Tibial artery (tissue), 4 donors: Measurements from ENCODE around the gene AKR7A2.

Experiments used
- DNase-seq, 2 donors: peaks; one replicate each; pipeline ENCODE4 v3.0.0-alpha.2; 2019
- H3K27ac ChIP-seq, 2 donors: fragments of 200-600 bp; sonication (generic) in 1 of 2; 1 replicate in 1 of 2; 2 replicates in 1 of 2; pipeline ENCODE4 v1.5.1; 2018 to 2019; ENCODE audit warnings: mild to moderate bottlenecking in 1 of 2
- H3K27me3 ChIP-seq, 2 donors: fragments of 200-600 bp; sonication (generic) in 1 of 2; one replicate each; pipeline versions ENCODE4 v1.5.1 to v1.6.0; 2016 to 2019
- H3K36me3 ChIP-seq, 3 donors: fragments of 200-600 bp; sonication (generic) in 2 of 3; one replicate each; pipeline ENCODE4 v1.5.1; 2016 to 2019; ENCODE audit warnings: mild to moderate bottlenecking in 2 of 3
- H3K4me1 ChIP-seq, 4 donors: fragments of 200-600 bp; sonication (generic) in 2 of 4; 1 replicate in 3 of 4; 2 replicates in 1 of 4; pipeline ENCODE4 v1.5.1; 2016 to 2019
- H3K4me3 ChIP-seq, 2 donors: fragments of 200-600 bp; sonication (generic) in 1 of 2; 1 replicate in 1 of 2; 2 replicates in 1 of 2; pipeline ENCODE4 v1.5.1; 2018 to 2019; ENCODE audit warnings: mild to moderate bottlenecking in 2 of 2
- H3K9me3 ChIP-seq, 3 donors: fragments of 200-600 bp; sonication (generic) in 1 of 3; one replicate each; pipeline ENCODE4 v1.5.1; 2016 to 2019
- intact Hi-C: fragments of 100-400 bp; cut with DNase I; formaldehyde crosslinking; loops from one replicate; pipeline ENCODE4 v1.15.0; 2023; ENCODE audit warnings: low total_unique reads
- TF ChIP-seq, protein P1 (sequence below), 2 experiments: fragments of 200-600 bp in 1 of 2; fragments of 450-650 bp in 1 of 2; IDR thresholded peaks; one replicate each; pipeline ENCODE4 v1.5.1; 2017 to 2019; ENCODE audit warnings: antibody characterized with exemption in 2 of 2, mild to moderate bottlenecking in 1 of 2, moderate library complexity in 1 of 2

AKR7A2 gene

GRCh38 chr1:19311931-19312781, at the start of gene AKR7A2, which contains the start of gene SLC66A1:
Gene AKR7A2, minus strand, starts transcription at chr1:19312144. Its CDS starts 20 bp downstream, at chr1:19312124.
Gene SLC66A1, plus strand, starts transcription at chr1:19312326. Its CDS starts 5,352 bp downstream, at chr1:19317678.
- Histone ChIP-seq H3K36me3 (peaks cover 12 to 22% (median 12%) of the 10 kb centered on the region in 3 donors), H3K4me1 (peaks cover 0 to 37% (median 20%) of the 10 kb centered on the region in 4 donors), H3K27me3 (no peaks in the 10 kb centered on the region), H3K4me3 (peak within 1 kb of the TSS; percentile 90 to 97), H3K27ac (peak within 1 kb of the TSS; percentile 89 to 94), H3K9me3 (no peaks in the 10 kb centered on the region)
- TF ChIP-seq, protein P1, sequence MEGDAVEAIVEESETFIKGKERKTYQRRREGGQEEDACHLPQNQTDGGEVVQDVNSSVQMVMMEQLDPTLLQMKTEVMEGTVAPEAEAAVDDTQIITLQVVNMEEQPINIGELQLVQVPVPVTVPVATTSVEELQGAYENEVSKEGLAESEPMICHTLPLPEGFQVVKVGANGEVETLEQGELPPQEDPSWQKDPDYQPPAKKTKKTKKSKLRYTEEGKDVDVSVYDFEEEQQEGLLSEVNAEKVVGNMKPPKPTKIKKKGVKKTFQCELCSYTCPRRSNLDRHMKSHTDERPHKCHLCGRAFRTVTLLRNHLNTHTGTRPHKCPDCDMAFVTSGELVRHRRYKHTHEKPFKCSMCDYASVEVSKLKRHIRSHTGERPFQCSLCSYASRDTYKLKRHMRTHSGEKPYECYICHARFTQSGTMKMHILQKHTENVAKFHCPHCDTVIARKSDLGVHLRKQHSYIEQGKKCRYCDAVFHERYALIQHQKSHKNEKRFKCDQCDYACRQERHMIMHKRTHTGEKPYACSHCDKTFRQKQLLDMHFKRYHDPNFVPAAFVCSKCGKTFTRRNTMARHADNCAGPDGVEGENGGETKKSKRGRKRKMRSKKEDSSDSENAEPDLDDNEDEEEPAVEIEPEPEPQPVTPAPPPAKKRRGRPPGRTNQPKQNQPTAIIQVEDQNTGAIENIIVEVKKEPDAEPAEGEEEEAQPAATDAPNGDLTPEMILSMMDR (IDR thresholded peaks at IDR 0.05) = peak in 1 of 2 experiments; percentile 40
- DNase-seq = peak; percentile 88 to 97
- intact Hi-C loops = no loop called here

GRCh38 chr1:19360843-19361610, 49.1 kb upstream of the AKR7A2 start:
- H3K27me3 ChIP-seq = no peaks in the 10 kb centered on the region
- H3K36me3 ChIP-seq = peaks cover 8 to 23% (median 15%) of the 10 kb centered on the region in 3 donors
- intact Hi-C loops = no loop called here
- no peak for DNase-seq
- H3K9me3 ChIP-seq = no peaks in the 10 kb centered on the region
- peaks cover 0 to 30% (median 14%) of the 10 kb centered on the region in 4 donors for H3K4me1 ChIP-seq
- no peak overlapping the region for H3K27ac ChIP-seq
- no peak overlapping the region for H3K4me3 ChIP-seq
- TF ChIP-seq, protein P1 (IDR thresholded peaks at IDR 0.05) = no peak

- intact Hi-C loops = no loop called here
- Histone ChIP-seq H3K36me3 (peaks cover 14 to 29% (median 21%) of the 10 kb centered on the region in 3 donors), H3K27ac (no peak overlapping the region), H3K4me1 (peaks cover 0 to 29% (median 13%) of the 10 kb centered on the region in 4 donors), H3K27me3 (no peaks in the 10 kb centered on the region), H3K4me3 (no peak overlapping the region), H3K9me3 (no peaks in the 10 kb centered on the region)
- no peak for DNase-seq
- TF ChIP-seq, protein P1 (IDR thresholded peaks at IDR 0.05) = no peak
These were observed 48.5 kb upstream of the AKR7A2 start for GRCh38 chr1:19360432-19360831.

GRCh38 chr1:19360016-19360415, 48.1 kb upstream of the AKR7A2 start:
- Histone ChIP-seq H3K27ac (no peak overlapping the region), H3K4me3 (no peak overlapping the region), H3K36me3 (peaks cover 18 to 30% (median 25%) of the 10 kb centered on the region in 3 donors), H3K4me1 (peaks cover 0 to 29% (median 13%) of the 10 kb centered on the region in 4 donors), H3K27me3 (no peaks in the 10 kb centered on the region), H3K9me3 (no peaks in the 10 kb centered on the region)
- TF ChIP-seq, protein P1 (IDR thresholded peaks at IDR 0.05) = no peak
- no peak for DNase-seq
- intact Hi-C loops = no loop called here

- Histone ChIP-seq H3K9me3 (no peaks in the 10 kb centered on the region), H3K27ac (no peak overlapping the region), H3K4me1 (peaks cover 0 to 29% (median 13%) of the 10 kb centered on the region in 4 donors), H3K4me3 (no peak overlapping the region), H3K27me3 (no peaks in the 10 kb centered on the region), H3K36me3 (peaks cover 25 to 32% (median 32%) of the 10 kb centered on the region in 3 donors)
- TF ChIP-seq, protein P1 (IDR thresholded peaks at IDR 0.05) = no peak
- intact Hi-C loops = no loop called here
- no peak for DNase-seq
These were observed 47.4 kb upstream of the AKR7A2 start for GRCh38 chr1:19359357-19359756.
